Pancreas (tissue), 10 donors: ENCODE data around the gene CDC37. TPM values are rescaled to one million over a fixed set of nuclear protein-coding genes. Genes with fewer than 3 reads are reported as not detected.
A peak's percentile ranks its signal among the peaks of the same experiment; 100 is the strongest.

Experiments used
- ATAC-seq, 4 donors: fragments of 200-7000 bp; cut with Tn5 transposase; one replicate each; pipeline versions ENCODE4 v1.8.0 to v1.9.1; 2020; ENCODE audit warnings: mild to moderate bottlenecking in 4 of 4, moderate library complexity in 4 of 4
- DNase-seq, 6 donors: peaks; one replicate each; pipeline ENCODE4 v3.0.0-alpha.2; 2020
- FAIRE-seq: peaks from 2 replicates; lab custom pipeline; 2012; peaks lifted over from hg19 to GRCh38; lab: Jason Lieb, UNC
- H3K27ac ChIP-seq, 4 donors: fragments of 200-600 bp; sonication (generic); 1 replicate in 3 of 4; 2 replicates in 1 of 4; pipeline versions ENCODE4 v1.5.0 to v1.8.0; 2020
- H3K27me3 ChIP-seq, 4 donors: fragments of 200-600 bp; one replicate each; pipeline ENCODE4 v1.8.0; 2021
- H3K36me3 ChIP-seq, 3 donors: fragments of 200-600 bp; sonication (generic) in 1 of 3; one replicate each; pipeline versions ENCODE4 v1.5.0 to v1.8.0; 2020 to 2021
- H3K4me1 ChIP-seq, 3 donors: fragments of 200-600 bp; one replicate each; pipeline ENCODE4 v1.8.0; 2021
- H3K4me3 ChIP-seq, 4 donors: fragments of 200-600 bp; sonication (generic) in 2 of 4; one replicate each; pipeline versions ENCODE4 v1.5.0 to v1.8.0; 2020 to 2021
- H3K9me3 ChIP-seq, 4 donors: fragments of 200-600 bp; one replicate each; pipeline ENCODE4 v1.8.0; 2021
- CTCF ChIP-seq, 4 donors: fragments of 200-600 bp; sonication (generic) in 3 of 4; IDR thresholded peaks; one replicate each; pipeline versions ENCODE4 v1.5.0 to v1.8.0; 2021; ENCODE audit warnings: antibody characterized with exemption in 4 of 4
- WGBS, 2 donors: extraction: QIAGEN DNeasy Blood & Tissue Kit; methylation state at CpG; one replicate each; pipeline ENCODE4 v1.1.7; 2013; 5-methylcytosine and 5-hydroxymethylcytosine counted together
- intact Hi-C, 3 donors: fragments of 100-400 bp; cut with DNase I; formaldehyde crosslinking; loops; one replicate each; pipeline versions ENCODE4 v1.11.1 to v1.14.2; 2022
- polyA plus RNA-seq, 2 donors: library from polyadenylated mRNA; stranded (reverse); fragments of 200-250 nt; gene quantifications; one replicate each; pipeline ENCODE4 v1.2.3, GENCODE V29; 2013
- total RNA-seq, 6 donors: library from RNA; stranded (reverse); fragmentation: NEBNext Ultra II Directional in 4 of 6; extraction: Animal tissue kit (Norgen Biotek cat#: 25700) in 4 of 6; gene quantifications; one replicate each; pipeline versions ENCODE4 v1.2.1 to v1.2.4, GENCODE V29; 2021 to 2023
- donor health status: healthy with polysubstance abuse.
- donor health status: DM: no; HTN: no; CAD: no; lungs with moderate emphysema.
- donor health status: DM: no; HTN: no; CAD: no.
- donor health status: control.
- donor health status: control.
- donor health status: Bipolar disorder and iron deficiency.
- donor health status: DM: yes; HTN: yes; CAD: no.
- donor health status: DM: no; HTN: no; CAD: no.
- donor health status: DM: no; HTN: no; CAD: no.
- donor health status: DM: yes; HTN: yes; CAD: no.

The CDC37 gene
- total and polyA plus RNA-seq, 8 donors: 41.3 to 266 (median 55.2) TPM

GRCh38 chr19:10424011-10424637, 20.8 kb upstream of the CDC37 start:
- Histone ChIP-seq H3K9me3 (no peaks in the 10 kb centered on the region), H3K27ac (no peak overlapping the region), H3K36me3 (no peaks in the 10 kb centered on the region), H3K27me3 (peaks cover 0 to 17% (median 3%) of the 10 kb centered on the region in 4 donors), H3K4me1 (peaks cover 0 to 22% (median 0%) of the 10 kb centered on the region in 3 donors), H3K4me3 (peak overlapping the region in 2 of 4 donors; percentile 29 to 35)
- ATAC-seq: peak; percentile 92 to 96 (median 93)
- peak; percentile 74 to 97 (median 88) for DNase-seq
- no peak for FAIRE-seq
- intact Hi-C loops: no loop called here
- TF ChIP-seq CTCF (IDR thresholded peaks at IDR 0.05): peak; percentile 83 to 93 (median 88)
- WGBS, 2 donors: 2 to 3% methylated on average over 36 to 38 of the region's 38 CpGs

GRCh38 chr19:10422846-10423245, 19.5 kb upstream of the CDC37 start:
- Histone ChIP-seq H3K4me3 (no peak overlapping the region), H3K36me3 (no peaks in the 10 kb centered on the region), H3K27ac (no peak overlapping the region), H3K4me1 (peaks cover 0 to 22% (median 0%) of the 10 kb centered on the region in 3 donors), H3K27me3 (peaks cover 0 to 18% (median 3%) of the 10 kb centered on the region in 4 donors), H3K9me3 (no peaks in the 10 kb centered on the region)
- DNase-seq (no peak), ATAC-seq (no peak), FAIRE-seq (no peak)
- WGBS, 2 donors: 72 to 79% methylated on average over 3 of the region's 3 CpGs
- no peak for TF ChIP-seq CTCF (IDR thresholded peaks at IDR 0.05)
- intact Hi-C loops: no loop called here

- Histone ChIP-seq H3K4me1 (peaks cover 0 to 22% (median 0%) of the 10 kb centered on the region in 3 donors), H3K9me3 (no peaks in the 10 kb centered on the region), H3K36me3 (no peaks in the 10 kb centered on the region), H3K4me3 (no peak overlapping the region), H3K27me3 (peaks cover 0 to 18% (median 3%) of the 10 kb centered on the region in 4 donors), H3K27ac (no peak overlapping the region)
- ATAC-seq: no peak
- TF ChIP-seq CTCF (IDR thresholded peaks at IDR 0.05): no peak
- no peak for FAIRE-seq
- no peak for DNase-seq
- intact Hi-C loops: no loop called here
- 53 to 54% methylated on average over 4 of the region's 4 CpGs for WGBS, 2 donors
These were observed 18.7 kb upstream of the CDC37 start for GRCh38 chr19:10422046-10422461.

GRCh38 chr19:10421240-10422045, 18.1 kb upstream of the CDC37 start:
- no peak for TF ChIP-seq CTCF (IDR thresholded peaks at IDR 0.05)

More at GRCh38 chr19:10421240-10422045, 18.1 kb upstream of the CDC37 start:
- 24 to 26% methylated on average over 17 of the region's 17 CpGs for WGBS, 2 donors
- Histone ChIP-seq H3K4me3 (no peak overlapping the region), H3K9me3 (no peaks in the 10 kb centered on the region), H3K36me3 (no peaks in the 10 kb centered on the region), H3K27ac (no peak overlapping the region), H3K4me1 (peaks cover 0 to 22% (median 0%) of the 10 kb centered on the region in 3 donors), H3K27me3 (peaks cover 0 to 18% (median 3%) of the 10 kb centered on the region in 4 donors)
- intact Hi-C loops: no loop called here
- DNase-seq (no peak), FAIRE-seq (no peak), ATAC-seq (no peak)
